A549 (cell line): ENCODE results near the gene SLC30A7. TPM values are rescaled to one million over a fixed set of nuclear protein-coding genes. Genes with fewer than 3 reads are reported as not detected.

Experiments used
- ATAC-seq, 2 experiments: fragments of 200-7000 bp in 1 of 2; fragments of >200 bp in 1 of 2; cut with Nextera tagmentation in 1 of 2; cut with Tn5 transposase in 1 of 2; 3 replicates each; pipeline versions ENCODE4 v1.8.0 to v1.9.1; 2018 to 2020; ENCODE audit warnings: mild to moderate bottlenecking in 1 of 2, moderate library complexity in 1 of 2
- CTCF ChIA-PET: fragments of 300-600 bp; sonication (Branson Sonifier 250); formaldehyde crosslinking; extraction: SDS; loops from one replicate; lab custom pipeline; 2021; ENCODE audit warnings: antibody characterized with exemption, inconsistent platforms; lab: Yijun Ruan, JAX
- POLR2A ChIA-PET: fragments of 350-600 bp; formaldehyde crosslinking; extraction: SDS; loops from one replicate; lab custom pipeline; 2021; ENCODE audit warnings: antibody characterized with exemption, inconsistent platforms; lab: Yijun Ruan, JAX
- DNase-seq, 2 experiments: peaks; one replicate each; pipeline versions ENCODE4 v3.0.0 to v3.0.0-alpha.2; 2011 to 2016; ENCODE audit warnings: low read depth in 1 of 2, low spot score in 1 of 2
- FAIRE-seq: peaks from 2 replicates; lab custom pipeline; 2011; peaks lifted over from hg19 to GRCh38; lab: Jason Lieb, UNC
- H3K27ac ChIP-seq, 2 experiments: fragments of >200 bp; sonication (Bioruptor Twin); formaldehyde crosslinking; 3 replicates each; pipeline ENCODE4 v1.5.1; 2016 to 2017
- H3K4me1 ChIP-seq: fragments of >200 bp; sonication (Bioruptor Twin); formaldehyde crosslinking; 3 replicates; pipeline ENCODE4 v1.6.1; 2016
- H3K4me2 ChIP-seq: fragments of >200 bp; sonication (Bioruptor Twin); formaldehyde crosslinking; 3 replicates; pipeline ENCODE4 v1.6.1; 2016
- H3K4me3 ChIP-seq: fragments of >200 bp; sonication (Bioruptor Twin); formaldehyde crosslinking; 3 replicates; pipeline ENCODE4 v1.5.1; 2016
- H3K9me3 ChIP-seq: fragments of >200 bp; sonication (Bioruptor Twin); formaldehyde crosslinking; 3 replicates; pipeline ENCODE4 v1.6.1; 2016
- KDM1A ChIP-seq: fragments of 200-600 bp; sonication (generic); IDR thresholded peaks from 2 replicates; pipeline ENCODE4 v1.6.1; 2016; ENCODE audit warnings: low read depth, mild to moderate bottlenecking
- MAFK ChIP-seq: fragments of 450-650 bp; IDR thresholded peaks from 2 replicates; pipeline ENCODE4 v1.6.1; 2014; ENCODE audit not compliant: partially characterized antibody
- ZFP36 ChIP-seq: fragments of 450-650 bp; IDR thresholded peaks from 2 replicates; pipeline ENCODE4 v1.6.1; 2014; ENCODE audit warnings: borderline replicate concordance; ENCODE audit not compliant: partially characterized antibody
- WGBS: methylation state at CpG from one replicate; pipeline ENCODE4 v1.1.6; 2017; ENCODE audit errors: missing lambda C conversion rate; 5-methylcytosine and 5-hydroxymethylcytosine counted together
- polyA plus RNA-seq, 4 experiments: library from polyadenylated mRNA; depleted of rRNA in 3 of 4; stranded (reverse); fragments of >200 nt; fragmentation: RNase III in 1 of 4; extraction: RNeasy Plus Mini Kit Qiagen cat#74134 plus additional on column Dnase treatment in 1 of 4; gene quantifications; 2 replicates in 3 of 4; 3 replicates in 1 of 4; pipeline ENCODE4 v1.2.3, GENCODE V29; 2011 to 2017
- TF ChIP-seq, protein P1 (sequence below): fragments of 200-600 bp; sonication (generic); IDR thresholded peaks from 2 replicates; pipeline ENCODE4 v1.6.1; 2016; ENCODE audit warnings: antibody characterized with exemption, mild to moderate bottlenecking, moderate library complexity
- TF ChIP-seq, protein P2 (sequence below): fragments of 250-450 bp; sonication (Bioruptor Pico); IDR thresholded peaks from 2 replicates; pipeline ENCODE4 v1.5.0; 2021; ENCODE audit warnings: mild to moderate bottlenecking, moderate library complexity, borderline replicate concordance
- TF ChIP-seq, protein P3 (sequence below): IDR thresholded peaks from 2 replicates; pipeline ENCODE4 v1.6.1; 2012

SLC30A7 gene
- polyA plus RNA-seq, 2 of the 4 experiments (the other 2 are of a cell fraction), result 4.3 to 9.6 TPM

DNA sequence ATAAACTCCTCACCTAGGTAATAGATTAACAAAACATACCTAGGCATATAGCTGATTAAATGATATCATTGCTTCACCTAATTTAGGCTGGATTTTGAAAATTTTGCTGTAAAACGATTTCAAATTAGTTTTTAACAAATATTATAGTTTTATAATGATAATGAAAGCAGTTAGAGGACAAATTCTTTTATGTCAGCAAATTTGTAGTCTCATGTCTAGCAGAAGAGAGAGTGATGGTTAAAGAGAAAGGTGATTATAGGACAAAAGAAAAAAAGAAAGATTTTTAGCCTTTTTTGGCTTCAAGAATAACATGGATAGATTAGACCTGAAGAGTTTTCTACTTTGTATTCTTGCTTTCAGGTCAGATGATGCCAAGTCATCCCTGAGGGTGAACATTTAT, 133.3 kb downstream of the SLC30A7 start:
- no peak for FAIRE-seq
- no peak overlapping the region for H3K4me2 ChIP-seq
- H3K4me1 ChIP-seq, result peaks cover 31% of the 10 kb centered on the region; the same call in 2 of the 3 replicates
- H3K9me3 ChIP-seq, result no peaks in the 10 kb centered on the region
- TF ChIP-seq MAFK (peak; percentile 33), ZFP36 (no peak)
- TF ChIP-seq, all 56 proteins: peak for 1
- ChIA-PET CTCF (interaction anchor here (2.0 kb wide), 1 partner anchor 210 kb away, joined by 6 read pairs; no protein-coding TSS in a partner anchor), POLR2A (no interaction called here)
- 81% methylated on average over 1 of the region's 1 CpG for WGBS
- ATAC-seq (no peak), DNase-seq (no peak)
- H3K4me3 ChIP-seq, result no peak overlapping the region
- no peak overlapping the region for H3K27ac ChIP-seq

DNA sequence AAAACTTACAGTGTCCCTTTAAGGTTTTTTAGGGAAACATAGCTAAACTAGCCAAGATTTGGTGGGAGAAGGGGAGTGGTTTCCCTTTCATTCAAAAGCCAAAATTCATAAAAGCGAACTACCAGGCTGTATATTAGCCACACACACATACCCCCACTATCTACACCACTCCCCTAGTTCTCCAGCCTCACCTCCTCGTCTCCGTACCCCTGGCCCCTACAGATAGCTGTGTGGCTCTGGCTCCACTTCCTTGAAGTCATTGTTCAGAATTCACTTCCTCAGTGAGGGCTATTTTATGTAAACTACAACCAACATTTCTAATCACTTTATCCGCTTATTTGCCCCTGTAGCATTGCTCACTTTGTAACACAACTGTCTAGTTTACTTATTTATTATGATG, 135.0 kb downstream of the SLC30A7 start:
- ChIA-PET POLR2A (no interaction called here), CTCF (no interaction called here)
- H3K4me3 ChIP-seq, result no peak overlapping the region
- TF ChIP-seq, protein P1, sequence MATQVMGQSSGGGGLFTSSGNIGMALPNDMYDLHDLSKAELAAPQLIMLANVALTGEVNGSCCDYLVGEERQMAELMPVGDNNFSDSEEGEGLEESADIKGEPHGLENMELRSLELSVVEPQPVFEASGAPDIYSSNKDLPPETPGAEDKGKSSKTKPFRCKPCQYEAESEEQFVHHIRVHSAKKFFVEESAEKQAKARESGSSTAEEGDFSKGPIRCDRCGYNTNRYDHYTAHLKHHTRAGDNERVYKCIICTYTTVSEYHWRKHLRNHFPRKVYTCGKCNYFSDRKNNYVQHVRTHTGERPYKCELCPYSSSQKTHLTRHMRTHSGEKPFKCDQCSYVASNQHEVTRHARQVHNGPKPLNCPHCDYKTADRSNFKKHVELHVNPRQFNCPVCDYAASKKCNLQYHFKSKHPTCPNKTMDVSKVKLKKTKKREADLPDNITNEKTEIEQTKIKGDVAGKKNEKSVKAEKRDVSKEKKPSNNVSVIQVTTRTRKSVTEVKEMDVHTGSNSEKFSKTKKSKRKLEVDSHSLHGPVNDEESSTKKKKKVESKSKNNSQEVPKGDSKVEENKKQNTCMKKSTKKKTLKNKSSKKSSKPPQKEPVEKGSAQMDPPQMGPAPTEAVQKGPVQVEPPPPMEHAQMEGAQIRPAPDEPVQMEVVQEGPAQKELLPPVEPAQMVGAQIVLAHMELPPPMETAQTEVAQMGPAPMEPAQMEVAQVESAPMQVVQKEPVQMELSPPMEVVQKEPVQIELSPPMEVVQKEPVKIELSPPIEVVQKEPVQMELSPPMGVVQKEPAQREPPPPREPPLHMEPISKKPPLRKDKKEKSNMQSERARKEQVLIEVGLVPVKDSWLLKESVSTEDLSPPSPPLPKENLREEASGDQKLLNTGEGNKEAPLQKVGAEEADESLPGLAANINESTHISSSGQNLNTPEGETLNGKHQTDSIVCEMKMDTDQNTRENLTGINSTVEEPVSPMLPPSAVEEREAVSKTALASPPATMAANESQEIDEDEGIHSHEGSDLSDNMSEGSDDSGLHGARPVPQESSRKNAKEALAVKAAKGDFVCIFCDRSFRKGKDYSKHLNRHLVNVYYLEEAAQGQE, result no peak
- TF ChIP-seq, protein P2, sequence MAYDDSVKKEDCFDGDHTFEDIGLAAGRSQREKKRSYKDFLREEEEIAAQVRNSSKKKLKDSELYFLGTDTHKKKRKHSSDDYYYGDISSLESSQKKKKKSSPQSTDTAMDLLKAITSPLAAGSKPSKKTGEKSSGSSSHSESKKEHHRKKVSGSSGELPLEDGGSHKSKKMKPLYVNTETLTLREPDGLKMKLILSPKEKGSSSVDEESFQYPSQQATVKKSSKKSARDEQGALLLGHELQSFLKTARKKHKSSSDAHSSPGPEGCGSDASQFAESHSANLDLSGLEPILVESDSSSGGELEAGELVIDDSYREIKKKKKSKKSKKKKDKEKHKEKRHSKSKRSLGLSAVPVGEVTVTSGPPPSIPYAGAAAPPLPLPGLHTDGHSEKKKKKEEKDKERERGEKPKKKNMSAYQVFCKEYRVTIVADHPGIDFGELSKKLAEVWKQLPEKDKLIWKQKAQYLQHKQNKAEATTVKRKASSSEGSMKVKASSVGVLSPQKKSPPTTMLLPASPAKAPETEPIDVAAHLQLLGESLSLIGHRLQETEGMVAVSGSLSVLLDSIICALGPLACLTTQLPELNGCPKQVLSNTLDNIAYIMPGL, result no peak
- no peak for TF ChIP-seq KDM1A
- TF ChIP-seq, protein P3, sequence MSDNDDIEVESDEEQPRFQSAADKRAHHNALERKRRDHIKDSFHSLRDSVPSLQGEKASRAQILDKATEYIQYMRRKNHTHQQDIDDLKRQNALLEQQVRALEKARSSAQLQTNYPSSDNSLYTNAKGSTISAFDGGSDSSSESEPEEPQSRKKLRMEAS, result no peak
- no peak overlapping the region for H3K4me2 ChIP-seq
- DNase-seq, result no peak
- no peak overlapping the region for H3K27ac ChIP-seq
- no peak for ATAC-seq
- peaks cover 26% of the 10 kb centered on the region; the same call in 2 of the 3 replicates for H3K4me1 ChIP-seq
- no peaks in the 10 kb centered on the region for H3K9me3 ChIP-seq
- 98% methylated on average over 4 of the region's 4 CpGs for WGBS
- FAIRE-seq, result no peak

Other genes with a start within 250 kb of the SLC30A7 start
- 0.04 and 0.05 TPM in 2 replicates for gene VCAM1, start 176.3 kb upstream of the SLC30A7 start, polyA plus RNA-seq (2011; rRNA removed)
- 0.05 to 0.12 TPM in 2 of 3 replicates, not detected in the other for gene VCAM1, start 176.3 kb upstream of the SLC30A7 start, polyA plus RNA-seq (2017; fragmentation: RNase III; extraction: RNeasy Plus Mini Kit Qiagen cat#74134 plus additional on column Dnase treatment)
- 19.1 and 22.4 TPM in 2 replicates for gene EXTL2, start 1.2 kb upstream of the SLC30A7 start, polyA plus RNA-seq (2011; rRNA removed)
- 9.2 to 10.7 TPM (median 9.4 TPM) in 3 replicates for gene EXTL2, start 1.2 kb upstream of the SLC30A7 start, polyA plus RNA-seq (2017; fragmentation: RNase III; extraction: RNeasy Plus Mini Kit Qiagen cat#74134 plus additional on column Dnase treatment)
- 85.3 and 89.7 TPM in 2 replicates for gene DPH5, start 129.7 kb downstream of the SLC30A7 start, polyA plus RNA-seq (2011; rRNA removed)
- gene DPH5, start 129.7 kb downstream of the SLC30A7 start, polyA plus RNA-seq (2017; fragmentation: RNase III; extraction: RNeasy Plus Mini Kit Qiagen cat#74134 plus additional on column Dnase treatment), result 38.7 to 41.7 TPM (median 40.4 TPM) in 3 replicates